HG02970 (cell line): ENCODE data around the gene SIVA1.

Experiments
- ATAC-seq: cut with Tn5 transposase; IDR thresholded peaks from one replicate; pipeline ENCODE4 v1.9.1; 2021; ENCODE audit warnings: mild to moderate bottlenecking, moderate library complexity, moderate number of reproducible peaks; ENCODE audit not compliant: unreplicated experiment, low FRiP score

Gene SIVA1

GRCh38 chr14:104769324-104770071, 16.6 kb downstream of the SIVA1 start:
- ATAC-seq: no peak

- no peak for ATAC-seq
Observed at GRCh38 chr14:104770072-104770579, 17.2 kb downstream of the SIVA1 start.

GRCh38 chr14:104770851-104771272, 17.9 kb downstream of the SIVA1 start:
- no peak for ATAC-seq

- no peak for ATAC-seq
Observed at GRCh38 chr14:104771374-104771773, 18.4 kb downstream of the SIVA1 start.

GRCh38 chr14:104771918-104772706, 19.2 kb downstream of the SIVA1 start:
- ATAC-seq: no peak

GRCh38 chr14:104772707-104773504, 20.0 kb downstream of the SIVA1 start:
- ATAC-seq: no peak

- ATAC-seq: no peak
Observed at GRCh38 chr14:104773505-104774452, 20.8 kb downstream of the SIVA1 start.

- ATAC-seq: no peak
Observed at GRCh38 chr14:104774453-104775072, 21.6 kb downstream of the SIVA1 start.

GRCh38 chr14:104775073-104775489, 22.1 kb downstream of the SIVA1 start:
- no peak for ATAC-seq

- ATAC-seq: no peak
Observed at GRCh38 chr14:104776481-104776880, 23.5 kb downstream of the SIVA1 start.

GRCh38 chr14:104776961-104777807, 24.2 kb downstream of the SIVA1 start:
- no peak for ATAC-seq

GRCh38 chr14:104777808-104778249, 24.9 kb downstream of the SIVA1 start:
- ATAC-seq: no peak

GRCh38 chr14:104778694-104779331, 25.9 kb downstream of the SIVA1 start:
- no peak for ATAC-seq

- ATAC-seq: no peak
Observed at GRCh38 chr14:104779776-104780512, 27.0 kb downstream of the SIVA1 start.

- no peak for ATAC-seq
Observed at GRCh38 chr14:104780513-104781030, 27.6 kb downstream of the SIVA1 start.

GRCh38 chr14:104781271-104782077, 28.5 kb downstream of the SIVA1 start:
- ATAC-seq: no peak
